NCI-H1105 (cell line): ENCODE data around the gene FBLN2.

Experiments used
- DNase-seq: peaks from one replicate; lab custom pipeline; 2025; lab: John Stamatoyannopoulos, UW

Gene FBLN2

GRCh38 chr3:13648060-13649001, 99.4 kb downstream of the FBLN2 start:
- no peak for DNase-seq

- DNase-seq: no peak
These were observed 101.5 kb downstream of the FBLN2 start for GRCh38 chr3:13650210-13651056.

- DNase-seq: no peak
These were observed 102.1 kb downstream of the FBLN2 start for GRCh38 chr3:13651057-13651400.

GRCh38 chr3:13651775-13652428, 103.0 kb downstream of the FBLN2 start:
- DNase-seq: no peak

- DNase-seq: no peak
These were observed 103.8 kb downstream of the FBLN2 start for GRCh38 chr3:13652728-13653127.

- DNase-seq: no peak
These were observed 104.8 kb downstream of the FBLN2 start for GRCh38 chr3:13653631-13654279.

- no peak for DNase-seq
These were observed 105.6 kb downstream of the FBLN2 start for GRCh38 chr3:13654330-13655060.

- no peak for DNase-seq
These were observed 106.4 kb downstream of the FBLN2 start for GRCh38 chr3:13655061-13655913.

GRCh38 chr3:13656584-13657301, 107.8 kb downstream of the FBLN2 start:
- no peak for DNase-seq

- no peak for DNase-seq
These were observed 108.9 kb downstream of the FBLN2 start for GRCh38 chr3:13657660-13658435.

- no peak for DNase-seq
These were observed 109.8 kb downstream of the FBLN2 start for GRCh38 chr3:13658681-13659080.

- no peak for DNase-seq
These were observed 110.5 kb downstream of the FBLN2 start for GRCh38 chr3:13659221-13659969.

- DNase-seq: no peak
These were observed 111.3 kb downstream of the FBLN2 start for GRCh38 chr3:13660042-13660874.

GRCh38 chr3:13661121-13661520, 112.2 kb downstream of the FBLN2 start:
- DNase-seq: no peak

- DNase-seq: no peak
These were observed 113.4 kb downstream of the FBLN2 start for GRCh38 chr3:13662238-13662847.

- no peak for DNase-seq
These were observed 115.0 kb downstream of the FBLN2 start for GRCh38 chr3:13663781-13664535.
